Measurements from ENCODE around the gene PSMD9.

DNA sequence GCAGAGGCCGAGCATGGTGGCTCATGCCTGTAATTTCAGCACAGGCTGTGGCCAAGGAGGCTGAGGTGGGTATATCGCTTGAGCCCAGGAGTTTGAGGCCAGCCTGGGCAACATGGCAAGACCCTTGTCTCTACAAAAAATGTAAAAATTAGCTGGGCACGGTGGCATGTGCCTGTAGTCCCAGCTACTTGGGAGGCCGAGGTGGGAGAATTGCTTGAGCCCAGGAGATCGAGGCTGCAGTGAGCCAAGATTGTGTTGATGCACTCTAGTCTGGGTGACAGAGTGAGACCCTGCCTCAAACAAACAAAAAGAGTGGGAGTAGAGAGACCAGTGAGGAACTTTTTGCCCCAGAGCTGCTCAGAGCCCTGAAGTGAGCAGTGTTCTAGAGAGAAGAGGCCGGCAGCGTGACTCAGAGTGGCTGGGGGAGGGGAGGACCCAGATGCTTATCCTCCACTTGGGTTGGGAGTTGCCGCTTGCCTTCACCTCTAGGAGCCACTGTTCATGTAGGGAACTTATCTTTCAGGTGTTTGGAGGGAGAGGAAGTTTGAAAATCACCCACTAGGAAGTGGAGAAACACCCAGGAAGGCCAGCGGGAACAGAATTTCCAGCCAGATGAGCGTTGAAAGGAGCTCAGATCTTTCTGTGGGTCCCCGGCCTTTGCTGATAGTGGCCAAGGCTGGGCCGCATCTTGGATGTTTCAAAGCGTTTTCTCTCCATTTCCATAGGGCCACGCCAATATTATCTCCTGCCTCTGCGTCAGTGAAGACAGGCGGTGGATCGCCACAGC, 45.1 kb downstream of the PSMD9 start:
- no peak for TF ChIP-seq POLR2AphosphoS5 (IDR thresholded peaks at IDR 0.05)
- TF ChIP-seq, protein P1, sequence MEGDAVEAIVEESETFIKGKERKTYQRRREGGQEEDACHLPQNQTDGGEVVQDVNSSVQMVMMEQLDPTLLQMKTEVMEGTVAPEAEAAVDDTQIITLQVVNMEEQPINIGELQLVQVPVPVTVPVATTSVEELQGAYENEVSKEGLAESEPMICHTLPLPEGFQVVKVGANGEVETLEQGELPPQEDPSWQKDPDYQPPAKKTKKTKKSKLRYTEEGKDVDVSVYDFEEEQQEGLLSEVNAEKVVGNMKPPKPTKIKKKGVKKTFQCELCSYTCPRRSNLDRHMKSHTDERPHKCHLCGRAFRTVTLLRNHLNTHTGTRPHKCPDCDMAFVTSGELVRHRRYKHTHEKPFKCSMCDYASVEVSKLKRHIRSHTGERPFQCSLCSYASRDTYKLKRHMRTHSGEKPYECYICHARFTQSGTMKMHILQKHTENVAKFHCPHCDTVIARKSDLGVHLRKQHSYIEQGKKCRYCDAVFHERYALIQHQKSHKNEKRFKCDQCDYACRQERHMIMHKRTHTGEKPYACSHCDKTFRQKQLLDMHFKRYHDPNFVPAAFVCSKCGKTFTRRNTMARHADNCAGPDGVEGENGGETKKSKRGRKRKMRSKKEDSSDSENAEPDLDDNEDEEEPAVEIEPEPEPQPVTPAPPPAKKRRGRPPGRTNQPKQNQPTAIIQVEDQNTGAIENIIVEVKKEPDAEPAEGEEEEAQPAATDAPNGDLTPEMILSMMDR (IDR thresholded peaks at IDR 0.05), result no peak
- TF ChIP-seq POLR2A (IDR thresholded peaks at IDR 0.05), result no peak
- TF ChIP-seq EP300 (IDR thresholded peaks at IDR 0.05; ENCODE audit: low read depth), result no peak

Measured in transverse colon (tissue), 4 donors.